H9 (cell line): Measurements from ENCODE around the gene ATF6. TPM values are rescaled to one million over a fixed set of nuclear protein-coding genes. Genes with fewer than 3 reads are reported as not detected.

Experiments
- DNase-seq: peaks from one replicate; pipeline ENCODE4 v3.0.0-alpha.2; 2017
- H2AFZ ChIP-seq: one replicate; pipeline ENCODE4 v1.6.1; 2013; ENCODE audit warnings: mild to moderate bottlenecking, low read length, control low read depth, moderate library complexity
- H2AK5ac ChIP-seq: 2 replicates; pipeline ENCODE4 v1.6.1; 2013; ENCODE audit warnings: low read length, control low read depth, mixed read lengths; ENCODE audit not compliant: insufficient read length
- H2BK120ac ChIP-seq: one replicate; pipeline ENCODE4 v1.6.1; 2013; ENCODE audit warnings: low read depth, mild to moderate bottlenecking, low read length, control low read depth, inconsistent platforms; ENCODE audit not compliant: poor library complexity, severe bottlenecking
- H2BK12ac ChIP-seq: 2 replicates; pipeline ENCODE4 v1.6.1; 2013; ENCODE audit warnings: low read length, control low read depth, mixed read lengths, low read depth; ENCODE audit not compliant: insufficient read length
- H2BK15ac ChIP-seq: 2 replicates; pipeline ENCODE4 v1.6.1; 2013; ENCODE audit warnings: low read depth, low read length, control low read depth
- H2BK20ac ChIP-seq: one replicate; pipeline ENCODE4 v1.6.1; 2013; ENCODE audit warnings: low read depth, mild to moderate bottlenecking, low read length, control low read depth, inconsistent platforms; ENCODE audit not compliant: poor library complexity, severe bottlenecking
- H2BK5ac ChIP-seq: 2 replicates; pipeline ENCODE4 v1.6.1; 2013; ENCODE audit warnings: low read length, control low read depth, mixed read lengths; ENCODE audit not compliant: insufficient read length
- H3K14ac ChIP-seq: 2 replicates; pipeline ENCODE4 v1.6.1; 2013; ENCODE audit warnings: low read length, control low read depth; ENCODE audit not compliant: insufficient read depth
- H3K18ac ChIP-seq: 2 replicates; pipeline ENCODE4 v1.6.1; 2013; ENCODE audit warnings: low read depth, mild to moderate bottlenecking, mixed read lengths, low read length, control low read depth; ENCODE audit not compliant: insufficient read length
- H3K23ac ChIP-seq: 2 replicates; pipeline ENCODE4 v1.6.1; 2013; ENCODE audit warnings: low read length, control low read depth, mixed read lengths, low read depth; ENCODE audit not compliant: insufficient read length
- H3K23me2 ChIP-seq: 2 replicates; pipeline ENCODE4 v1.6.1; 2013; ENCODE audit warnings: low read depth, mild to moderate bottlenecking, mixed read lengths, low read length, control low read depth; ENCODE audit not compliant: insufficient read length, poor library complexity, severe bottlenecking
- H3K27ac ChIP-seq: 2 replicates; pipeline ENCODE4 v1.5.1; 2013; ENCODE audit warnings: low read length, control low read depth, mixed read lengths, low read depth; ENCODE audit not compliant: insufficient read length
- H3K27me3 ChIP-seq: 2 replicates; pipeline ENCODE4 v1.6.1; 2013; ENCODE audit warnings: low read length, control low read depth, inconsistent platforms; ENCODE audit not compliant: insufficient read depth
- H3K4ac ChIP-seq: 2 replicates; pipeline ENCODE4 v1.6.1; 2013; ENCODE audit warnings: low read depth, mild to moderate bottlenecking, control low read depth, inconsistent platforms, low read length, moderate library complexity
- H3K4me1 ChIP-seq: 2 replicates; pipeline ENCODE4 v1.6.1; 2013; ENCODE audit warnings: low read length, control low read depth, inconsistent platforms; ENCODE audit not compliant: insufficient read depth
- H3K4me2 ChIP-seq: 2 replicates; pipeline ENCODE4 v1.6.1; 2013; ENCODE audit warnings: low read length, control low read depth, mixed read lengths; ENCODE audit not compliant: insufficient read length, insufficient read depth
- H3K56ac ChIP-seq: 2 replicates; pipeline ENCODE4 v1.6.1; 2013; ENCODE audit warnings: low read depth, mild to moderate bottlenecking, mixed read lengths, low read length, control low read depth; ENCODE audit not compliant: insufficient read length
- H3K79me1 ChIP-seq: 2 replicates; pipeline ENCODE4 v1.6.1; 2013; ENCODE audit warnings: low read depth, mild to moderate bottlenecking, moderate library complexity, low read length, control low read depth, inconsistent platforms; ENCODE audit not compliant: insufficient read depth, poor library complexity, severe bottlenecking
- H3K79me2 ChIP-seq: 2 replicates; pipeline ENCODE4 v1.6.1; 2013; ENCODE audit warnings: low read length, control low read depth, inconsistent platforms; ENCODE audit not compliant: insufficient read depth
- H3K9ac ChIP-seq: 2 replicates; pipeline ENCODE4 v1.6.1; 2013; ENCODE audit warnings: low read length, control low read depth, mixed read lengths; ENCODE audit not compliant: insufficient read length; ENCODE audit errors: extremely low read depth
- H3K9me3 ChIP-seq: one replicate; pipeline ENCODE4 v1.6.1; 2013; ENCODE audit warnings: low read depth, low read length, inconsistent platforms; ENCODE audit not compliant: control insufficient read depth
- H3T11ph ChIP-seq: one replicate; pipeline ENCODE4 v1.6.1; 2013; ENCODE audit warnings: mild to moderate bottlenecking, low read length, control low read depth, inconsistent platforms
- H4K20me1 ChIP-seq: one replicate; pipeline ENCODE4 v1.6.1; 2013; ENCODE audit not compliant: control insufficient read depth, insufficient read length, insufficient read depth
- H4K5ac ChIP-seq: 2 replicates; pipeline ENCODE4 v1.6.1; 2013; ENCODE audit warnings: low read depth, mild to moderate bottlenecking, mixed read lengths, low read length, control low read depth; ENCODE audit not compliant: insufficient read length
- H4K8ac ChIP-seq: replicated peaks from 2 replicates; pipeline ENCODE4 v1.6.1; 2013; ENCODE audit warnings: low read length, control low read depth, mixed read lengths, low read depth; ENCODE audit not compliant: insufficient read length
- H4K91ac ChIP-seq: 2 replicates; pipeline ENCODE4 v1.6.1; 2013; ENCODE audit warnings: low read depth, mild to moderate bottlenecking, moderate library complexity, mixed read lengths, low read length, control low read depth; ENCODE audit not compliant: insufficient read length
- H3K27ac Mint-ChIP-seq, 3 experiments: 2 replicates in 2 of 3; 3 replicates in 1 of 3; pipeline ENCODE4 v1.8.0; 2020 to 2021; ENCODE audit warnings: mixed read lengths in 3 of 3, mild to moderate bottlenecking in 1 of 3, moderate library complexity in 1 of 3
- H3K27me3 Mint-ChIP-seq: 2 replicates; pipeline ENCODE4 v1.8.0; 2021; ENCODE audit warnings: low read depth, mild to moderate bottlenecking, moderate library complexity, mixed read lengths
- H3K36me3 Mint-ChIP-seq, 3 experiments: 2 replicates in 2 of 3; 3 replicates in 1 of 3; pipeline ENCODE4 v1.8.0; 2020 to 2021; ENCODE audit warnings: low read depth in 3 of 3, mixed read lengths in 3 of 3; ENCODE audit not compliant: insufficient read depth in 1 of 3
- H3K4me1 Mint-ChIP-seq, 2 experiments: 2 replicates each; pipeline ENCODE4 v1.8.0; 2020; ENCODE audit warnings: mixed read lengths in 2 of 2
- H3K4me3 Mint-ChIP-seq, 2 experiments: 2 replicates in 1 of 2; 3 replicates in 1 of 2; pipeline ENCODE4 v1.8.0; 2020 to 2021; ENCODE audit warnings: mild to moderate bottlenecking in 2 of 2, mixed read lengths in 2 of 2, moderate library complexity in 1 of 2
- H3K9me3 Mint-ChIP-seq, 2 experiments: 2 replicates in 1 of 2; 3 replicates in 1 of 2; pipeline ENCODE4 v1.8.0; 2020; ENCODE audit warnings: mild to moderate bottlenecking in 2 of 2, mixed read lengths in 2 of 2, moderate library complexity in 1 of 2
- WGBS: extraction: QIAGEN DNeasy Blood & Tissue Kit; methylation state at CpG from one replicate; pipeline ENCODE4 v1.1.7; 2013; ENCODE audit warnings: missing lambda C conversion rate, low lambda C conversion rate, mixed read lengths; ENCODE audit not compliant: insufficient read length; ENCODE audit errors: extremely low coverage; 5-methylcytosine and 5-hydroxymethylcytosine counted together
- total RNA-seq: library from RNA; stranded (reverse); gene quantifications from 2 replicates; pipeline ENCODE4 v1.2.1, GENCODE V29; 2021
- TF ChIP-seq, protein P1 (sequence below): fragments of 200-600 bp; sonication (generic); conservative IDR thresholded peaks from 3 replicates; pipeline ENCODE4 v1.8.0; 2021; ENCODE audit warnings: antibody characterized with exemption, mild to moderate bottlenecking

Gene ATF6
- total RNA-seq, 1 experiment from 2014 or later = 11.2 TPM

DNA sequence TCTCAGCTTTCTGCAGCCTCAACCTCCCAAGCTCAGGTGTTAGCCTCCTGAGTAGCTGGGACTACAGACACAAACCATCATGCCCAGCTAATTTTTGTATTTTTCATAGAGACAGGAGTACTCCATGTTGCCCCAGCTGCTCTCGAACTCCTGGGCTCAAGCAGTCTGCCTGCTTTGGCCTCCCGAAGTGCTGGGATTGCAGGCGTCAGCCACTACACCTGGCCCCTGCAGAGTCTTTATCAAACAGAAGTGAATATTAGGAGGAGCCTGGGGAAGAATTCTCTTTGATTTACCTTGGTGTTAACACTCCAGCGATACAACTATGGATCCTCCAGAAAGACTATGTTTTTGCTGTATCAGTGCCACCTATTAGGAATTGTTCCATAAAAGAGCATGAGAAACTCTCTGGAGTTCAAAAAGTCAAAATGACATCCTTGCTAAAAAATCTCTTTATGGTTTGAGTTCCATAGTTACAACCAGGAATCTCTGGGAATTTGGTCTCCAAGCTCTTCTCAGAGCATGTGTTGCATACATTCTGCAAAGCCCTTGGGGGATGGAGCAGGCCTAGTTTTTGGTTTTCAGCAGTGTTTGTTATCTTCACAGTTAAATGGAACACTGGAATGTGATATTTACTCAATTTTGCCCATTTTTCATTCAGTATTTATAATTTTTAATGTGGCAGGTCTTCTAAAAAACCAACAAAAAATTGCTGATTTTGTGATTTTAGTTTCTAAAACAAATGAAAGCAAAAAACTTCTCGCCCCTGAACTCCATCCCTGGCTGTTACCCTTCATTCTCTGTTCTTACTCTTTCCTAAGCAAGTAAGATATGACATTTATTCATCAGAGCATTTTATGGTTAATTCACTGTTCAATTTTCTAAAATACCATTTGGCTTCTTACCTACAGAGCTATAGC is 180.2 kb downstream of the ATF6 start:
- Histone ChIP-seq H2BK12ac (no peak overlapping the region), H3K4me1 (no peaks in the 10 kb centered on the region; the same call in 1 of the 2 replicates), H2BK20ac (no peak overlapping the region), H2AFZ (no peak overlapping the region), H2BK120ac (no peak overlapping the region), H3K23ac (no peak overlapping the region), H4K91ac (no peak overlapping the region), H3K4me2 (no peak overlapping the region), H3K4ac (no peak overlapping the region), H4K20me1 (no peaks in the 10 kb centered on the region), H2BK5ac (no peak overlapping the region), H3K14ac (no peak overlapping the region), H3T11ph (no peak overlapping the region), H3K27ac (no peak overlapping the region), H2BK15ac (no peak overlapping the region), H4K8ac (no peak overlapping the region), H3K27me3 (no peaks in the 10 kb centered on the region), H3K9me3 (no peaks in the 10 kb centered on the region), H3K18ac (no peak overlapping the region), H4K5ac (no peak overlapping the region), H3K56ac (no peak overlapping the region), H3K23me2 (no peaks in the 10 kb centered on the region), H3K79me2 (no peaks in the 10 kb centered on the region), H2AK5ac (no peak overlapping the region), H3K9ac (no peak overlapping the region), H3K79me1 (no peaks in the 10 kb centered on the region)
- H3K4me1 Mint-ChIP-seq = peaks cover 16 to 26% of the 10 kb centered on the region in 2 experiments
- no peaks in the 10 kb centered on the region for H3K36me3 Mint-ChIP-seq
- DNase-seq = no peak
- H3K4me3 Mint-ChIP-seq = no peak overlapping the region; a peak in 1 of 5 replicates
- H3K27ac Mint-ChIP-seq = peak overlapping the region; percentile 13 to 65 (median 40); a peak in 3 of 7 replicates
- no CpG with 5 or more reads among the region's 5 CpGs for WGBS
- no peaks in the 10 kb centered on the region for H3K27me3 Mint-ChIP-seq
- H3K9me3 Mint-ChIP-seq = no peaks in the 10 kb centered on the region
- TF ChIP-seq, protein P1, sequence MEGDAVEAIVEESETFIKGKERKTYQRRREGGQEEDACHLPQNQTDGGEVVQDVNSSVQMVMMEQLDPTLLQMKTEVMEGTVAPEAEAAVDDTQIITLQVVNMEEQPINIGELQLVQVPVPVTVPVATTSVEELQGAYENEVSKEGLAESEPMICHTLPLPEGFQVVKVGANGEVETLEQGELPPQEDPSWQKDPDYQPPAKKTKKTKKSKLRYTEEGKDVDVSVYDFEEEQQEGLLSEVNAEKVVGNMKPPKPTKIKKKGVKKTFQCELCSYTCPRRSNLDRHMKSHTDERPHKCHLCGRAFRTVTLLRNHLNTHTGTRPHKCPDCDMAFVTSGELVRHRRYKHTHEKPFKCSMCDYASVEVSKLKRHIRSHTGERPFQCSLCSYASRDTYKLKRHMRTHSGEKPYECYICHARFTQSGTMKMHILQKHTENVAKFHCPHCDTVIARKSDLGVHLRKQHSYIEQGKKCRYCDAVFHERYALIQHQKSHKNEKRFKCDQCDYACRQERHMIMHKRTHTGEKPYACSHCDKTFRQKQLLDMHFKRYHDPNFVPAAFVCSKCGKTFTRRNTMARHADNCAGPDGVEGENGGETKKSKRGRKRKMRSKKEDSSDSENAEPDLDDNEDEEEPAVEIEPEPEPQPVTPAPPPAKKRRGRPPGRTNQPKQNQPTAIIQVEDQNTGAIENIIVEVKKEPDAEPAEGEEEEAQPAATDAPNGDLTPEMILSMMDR = no peak
